WTC11 (cell line): ENCODE data around the gene BATF.

Experiments used
- AR ChIP-seq: fragments of 250-450 bp; sonication (Bioruptor Pico); IDR thresholded peaks from 2 replicates; pipeline ENCODE4 v1.9.0; 2021; ENCODE audit warnings: mild to moderate bottlenecking
- ATF1 ChIP-seq: sonication (generic); formaldehyde crosslinking; IDR thresholded peaks from 2 replicates; pipeline ENCODE4 v1.8.1; 2023; ENCODE audit warnings: mild to moderate bottlenecking, moderate library complexity, missing genetic modification reagents
- CREB1 ChIP-seq: sonication (generic); formaldehyde crosslinking; IDR thresholded peaks from 2 replicates; pipeline ENCODE4 v1.8.0; 2023; ENCODE audit warnings: mild to moderate bottlenecking, missing genetic modification reagents
- CTCF ChIP-seq: fragments of 200-600 bp; IDR thresholded peaks from 2 replicates; pipeline ENCODE4 v1.8.0; 2022; ENCODE audit warnings: antibody characterized with exemption
- E2F4 ChIP-seq: sonication (generic); formaldehyde crosslinking; IDR thresholded peaks from 2 replicates; pipeline ENCODE4 v1.8.1; 2022; ENCODE audit warnings: low read depth, mild to moderate bottlenecking, moderate library complexity, missing genetic modification reagents, borderline replicate concordance
- ELF4 ChIP-seq: sonication (generic); formaldehyde crosslinking; IDR thresholded peaks from 2 replicates; pipeline ENCODE4 v1.8.1; 2022; ENCODE audit warnings: low read depth, mild to moderate bottlenecking, moderate library complexity, missing genetic modification reagents
- IRF2 ChIP-seq: sonication (generic); formaldehyde crosslinking; IDR thresholded peaks from 2 replicates; pipeline ENCODE4 v1.8.0; 2022; ENCODE audit warnings: low read depth, missing genetic modification reagents, borderline replicate concordance
- TEAD4 ChIP-seq: sonication (generic); formaldehyde crosslinking; IDR thresholded peaks from 2 replicates; pipeline ENCODE4 v1.8.0; 2022; ENCODE audit warnings: mild to moderate bottlenecking, missing genetic modification reagents
- TP53 ChIP-seq: sonication (generic); formaldehyde crosslinking; IDR thresholded peaks from 2 replicates; pipeline ENCODE4 v1.8.1; 2023; ENCODE audit warnings: mild to moderate bottlenecking, missing genetic modification reagents

- TF ChIP-seq CTCF (no peak), E2F4 (CRISPR knock-in tag) (no peak), IRF2 (CRISPR knock-in tag) (no peak), ATF1 (no peak), AR (no peak), TEAD4 (CRISPR knock-in tag) (no peak), TP53 (CRISPR knock-in tag) (no peak), CREB1 (CRISPR knock-in tag) (no peak), ELF4 (CRISPR knock-in tag) (no peak)
Observed at GRCh38 chr14:75515629-75515996, 6.7 kb upstream of the BATF start.
